Nephron progenitor cell (in vitro differentiated cells): ENCODE data around the gene ACOX3.

Source experiments
- DNase-seq: peaks from one replicate; pipeline ENCODE4 v3.0.0; 2021
- H3K27ac Mint-ChIP-seq: 2 replicates; pipeline ENCODE4 v1.8.0; 2021; ENCODE audit warnings: mild to moderate bottlenecking, moderate library complexity, mixed read lengths
- H3K27me3 Mint-ChIP-seq: 2 replicates; pipeline ENCODE4 v1.8.0; 2021; ENCODE audit warnings: mild to moderate bottlenecking, low read depth, mixed read lengths; ENCODE audit not compliant: poor library complexity
- H3K36me3 Mint-ChIP-seq: 2 replicates; pipeline ENCODE4 v1.8.0; 2021; ENCODE audit warnings: low read depth, mixed read lengths
- H3K4me1 Mint-ChIP-seq: 2 replicates; pipeline ENCODE4 v1.8.0; 2021; ENCODE audit warnings: mixed read lengths
- H3K4me3 Mint-ChIP-seq: 2 replicates; pipeline ENCODE4 v1.8.0; 2021; ENCODE audit warnings: mild to moderate bottlenecking, moderate library complexity, mixed read lengths
- H3K9me3 Mint-ChIP-seq: 2 replicates; pipeline ENCODE4 v1.8.0; 2021; ENCODE audit warnings: mild to moderate bottlenecking, moderate library complexity, mixed read lengths
- CTCF ChIP-seq: fragments of 200-600 bp; sonication (generic); IDR thresholded peaks from 2 replicates; pipeline ENCODE4 v1.5.0; 2021; ENCODE audit warnings: antibody characterized with exemption

ACOX3 gene

GRCh38 chr4:8355306-8355705 lies 85.2 kb downstream of the ACOX3 start:
- H3K9me3 Mint-ChIP-seq: peaks cover 8% of the 10 kb centered on the region
- DNase-seq: no peak
- peaks cover 5% of the 10 kb centered on the region for H3K36me3 Mint-ChIP-seq
- H3K27me3 Mint-ChIP-seq: peaks cover 6% of the 10 kb centered on the region
- H3K27ac Mint-ChIP-seq: no peak overlapping the region
- no peak overlapping the region for H3K4me3 Mint-ChIP-seq
- H3K4me1 Mint-ChIP-seq: peaks cover 41% of the 10 kb centered on the region
- TF ChIP-seq CTCF: no peak

- no peak for DNase-seq
- peaks cover 50% of the 10 kb centered on the region for H3K4me1 Mint-ChIP-seq
- H3K9me3 Mint-ChIP-seq: peaks cover 5% of the 10 kb centered on the region
- peaks cover 5% of the 10 kb centered on the region for H3K36me3 Mint-ChIP-seq
- peaks cover 6% of the 10 kb centered on the region for H3K27me3 Mint-ChIP-seq
- H3K4me3 Mint-ChIP-seq: no peak overlapping the region
- TF ChIP-seq CTCF: no peak
- no peak overlapping the region for H3K27ac Mint-ChIP-seq
These were observed 86.5 kb downstream of the ACOX3 start for GRCh38 chr4:8353912-8354453.

GRCh38 chr4:8353158-8353669 lies 87.3 kb downstream of the ACOX3 start:
- TF ChIP-seq CTCF: no peak
- peaks cover 2% of the 10 kb centered on the region for H3K9me3 Mint-ChIP-seq
- H3K27me3 Mint-ChIP-seq: peaks cover 6% of the 10 kb centered on the region
- peaks cover 5% of the 10 kb centered on the region for H3K36me3 Mint-ChIP-seq
- peaks cover 50% of the 10 kb centered on the region for H3K4me1 Mint-ChIP-seq
- H3K27ac Mint-ChIP-seq: no peak overlapping the region
- no peak for DNase-seq
- no peak overlapping the region for H3K4me3 Mint-ChIP-seq

GRCh38 chr4:8352368-8353157 lies 88.0 kb downstream of the ACOX3 start:
- H3K27me3 Mint-ChIP-seq: peaks cover 4% of the 10 kb centered on the region
- no peak overlapping the region for H3K4me3 Mint-ChIP-seq
- no peaks in the 10 kb centered on the region for H3K9me3 Mint-ChIP-seq
- no peak for DNase-seq
- no peak for TF ChIP-seq CTCF
- peaks cover 5% of the 10 kb centered on the region for H3K36me3 Mint-ChIP-seq
- H3K4me1 Mint-ChIP-seq: peaks cover 50% of the 10 kb centered on the region
- peak overlapping the region; percentile 88 for H3K27ac Mint-ChIP-seq

GRCh38 chr4:8351931-8352367 lies 88.6 kb downstream of the ACOX3 start:
- no peak for DNase-seq
- peaks cover 4% of the 10 kb centered on the region for H3K27me3 Mint-ChIP-seq
- no peak overlapping the region for H3K4me3 Mint-ChIP-seq
- peaks cover 55% of the 10 kb centered on the region for H3K4me1 Mint-ChIP-seq
- H3K9me3 Mint-ChIP-seq: no peaks in the 10 kb centered on the region
- peaks cover 5% of the 10 kb centered on the region for H3K36me3 Mint-ChIP-seq
- peak overlapping the region; percentile 88 for H3K27ac Mint-ChIP-seq
- no peak for TF ChIP-seq CTCF
